ENCODE results near the gene EXOSC9.

DNA sequence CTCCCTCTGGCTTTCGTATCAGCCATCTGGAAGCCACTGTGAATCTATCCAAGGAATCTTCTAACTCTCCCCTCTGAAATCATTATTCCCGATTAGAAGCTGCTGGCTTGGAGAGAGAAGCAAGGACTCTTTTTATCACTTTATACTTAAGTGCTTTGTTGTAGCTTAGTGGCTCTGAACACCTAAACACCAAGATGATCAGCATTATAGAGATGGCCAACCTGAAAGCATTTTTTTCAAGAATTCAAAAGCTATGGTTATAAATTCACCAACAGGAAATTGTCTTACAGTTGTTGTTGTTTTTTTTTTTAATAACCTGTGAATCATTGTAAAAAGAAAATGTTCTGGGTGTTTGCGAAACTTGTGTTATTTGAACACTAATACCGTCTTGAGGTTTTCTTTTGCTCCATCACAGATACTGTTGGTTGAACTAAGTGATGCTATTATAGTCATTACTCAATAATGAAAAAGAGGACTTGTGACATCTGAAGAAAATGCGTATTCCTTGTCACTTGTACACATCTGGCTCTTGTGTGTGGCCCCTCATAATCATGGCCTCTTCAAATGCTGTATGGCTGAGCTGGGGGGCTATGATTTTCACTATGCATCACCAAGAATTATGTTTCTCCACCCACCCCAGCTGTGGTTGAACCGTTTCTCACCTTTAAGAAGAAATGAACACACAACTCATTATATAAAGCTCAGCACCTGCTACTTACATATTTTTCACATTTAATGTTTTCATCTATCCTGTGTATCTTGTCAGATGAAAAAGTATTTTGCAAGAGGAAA, 24.3 kb upstream of the EXOSC9 start:
- TF ChIP-seq CTCF (IDR thresholded peaks at IDR 0.05), result no peak
- no peak for TF ChIP-seq RFX5 (IDR thresholded peaks at IDR 0.05; ENCODE audit: low read length)
- no peak for TF ChIP-seq PBX3 (IDR thresholded peaks at IDR 0.05)
- no peak for TF ChIP-seq RXRA (IDR thresholded peaks at IDR 0.05; ENCODE audit: borderline replicate concordance, low read depth)
- TF ChIP-seq TEAD4 (IDR thresholded peaks at IDR 0.05; ENCODE audit: borderline replicate concordance, insufficient read depth), result no peak
- TF ChIP-seq YY1 (IDR thresholded peaks at IDR 0.05; ENCODE audit: low read depth), result no peak
- TF ChIP-seq, protein P1, sequence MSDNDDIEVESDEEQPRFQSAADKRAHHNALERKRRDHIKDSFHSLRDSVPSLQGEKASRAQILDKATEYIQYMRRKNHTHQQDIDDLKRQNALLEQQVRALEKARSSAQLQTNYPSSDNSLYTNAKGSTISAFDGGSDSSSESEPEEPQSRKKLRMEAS (IDR thresholded peaks at IDR 0.05; ENCODE audit: low read depth), result no peak
